ENCODE measurements around the gene NPTXR. TPM values are rescaled to one million over a fixed set of nuclear protein-coding genes. Genes with fewer than 3 reads are reported as not detected.

NPTXR gene
- total RNA-seq, 1 donor from 2014 or later = 0.13 TPM

GRCh38 chr22:38874529-38875222 is 30.8 kb upstream of the NPTXR start:
- ChIA-PET POLR2A (interaction anchor here (0.9 to 1.3 kb wide), 5 partner anchors 67 to 445 kb away, joined by 3 to 5 read pairs (median 4); partner anchors contain the start of gene RPL3), CTCF (interaction anchor here (7.4 kb wide), 1 partner anchor 129 kb away, joined by 132 read pairs; no protein-coding TSS in a partner anchor)
- peak overlapping the region; percentile 56 for H3K27ac Mint-ChIP-seq
- H3K36me3 Mint-ChIP-seq (ENCODE audit: low read depth) = peaks cover 8% of the 10 kb centered on the region
- no peak overlapping the region for H3K4me3 Mint-ChIP-seq
- peaks cover 4% of the 10 kb centered on the region for H3K27me3 Mint-ChIP-seq
- H3K9me3 Mint-ChIP-seq = no peaks in the 10 kb centered on the region
- H3K4me1 Mint-ChIP-seq = peaks cover 37% of the 10 kb centered on the region
- intact Hi-C loops (cut with micrococcal nuclease) = loop anchor here (5.0 to 10.0 kb wide), 3 partner anchors 658 to 1270 kb away; partner anchors contain the start of genes GGA1, PICK1 and RPS19BP1
- TF ChIP-seq CTCF (IDR thresholded peaks at IDR 0.05) = no peak
- DNase-seq (no peak), ATAC-seq (ENCODE audit: low read depth) (no peak)

GRCh38 chr22:38873469-38874411 is 29.9 kb upstream of the NPTXR start:
- peaks cover 9% of the 10 kb centered on the region for H3K36me3 Mint-ChIP-seq (ENCODE audit: low read depth)
- peaks cover 4% of the 10 kb centered on the region for H3K27me3 Mint-ChIP-seq
- no peak for TF ChIP-seq CTCF (IDR thresholded peaks at IDR 0.05)
- H3K4me3 Mint-ChIP-seq = peak overlapping the region; percentile 92
- peak; percentile 14 for ATAC-seq (ENCODE audit: low read depth)
- CTCF ChIA-PET = interaction anchor here (0.6 to 7.4 kb wide), 3 partner anchors 130 to 437 kb away, joined by 3 to 132 read pairs (median 3); no protein-coding TSS in a partner anchor
- POLR2A ChIA-PET = interaction anchor here (0.9 to 1.3 kb wide), 5 partner anchors 68 to 445 kb away, joined by 3 to 5 read pairs (median 4); partner anchors contain the start of gene RPL3
- intact Hi-C loops (cut with micrococcal nuclease) = loop anchor here (2.0 to 10.0 kb wide), 5 partner anchors 279 to 1269 kb away; partner anchors contain the start of genes CBX7, GGA1, PICK1 and RPS19BP1
- H3K9me3 Mint-ChIP-seq = no peaks in the 10 kb centered on the region
- DNase-seq = no peak
- peaks cover 45% of the 10 kb centered on the region for H3K4me1 Mint-ChIP-seq
- peak overlapping the region; percentile 80 for H3K27ac Mint-ChIP-seq

GRCh38 chr22:38872831-38873248 is 29.0 kb upstream of the NPTXR start:
- peaks cover 2% of the 10 kb centered on the region for H3K27me3 Mint-ChIP-seq
- H3K36me3 Mint-ChIP-seq (ENCODE audit: low read depth) = peaks cover 12% of the 10 kb centered on the region
- ATAC-seq (ENCODE audit: low read depth) (no peak), DNase-seq (peak; percentile 43)
- H3K4me1 Mint-ChIP-seq = peaks cover 53% of the 10 kb centered on the region
- H3K9me3 Mint-ChIP-seq = no peaks in the 10 kb centered on the region
- H3K4me3 Mint-ChIP-seq = peak overlapping the region; percentile 92
- peak overlapping the region; percentile 80 for H3K27ac Mint-ChIP-seq
- intact Hi-C loops (cut with micrococcal nuclease) = loop anchor here (1.0 to 10.0 kb wide), 8 partner anchors 68 to 1268 kb away; partner anchors contain the start of genes CBX7, GGA1, PICK1 and RPL3
- no peak for TF ChIP-seq CTCF (IDR thresholded peaks at IDR 0.05)
- ChIA-PET POLR2A (no interaction called here), CTCF (interaction anchor here (1.1 to 7.4 kb wide), 2 partner anchors 131 to 438 kb away, joined by 3 to 132 read pairs; no protein-coding TSS in a partner anchor)

- Mint-ChIP-seq H3K9me3 (no peaks in the 10 kb centered on the region), H3K4me3 (peak within 1 kb of the TSS; percentile 92), H3K4me1 (peaks cover 53% of the 10 kb centered on the region), H3K36me3 (ENCODE audit: low read depth) (peaks cover 16% of the 10 kb centered on the region), H3K27ac (peak within 1 kb of the TSS; percentile 83), H3K27me3 (peaks cover 2% of the 10 kb centered on the region)
- TF ChIP-seq CTCF (IDR thresholded peaks at IDR 0.05) = no peak
- intact Hi-C loops (cut with micrococcal nuclease) = loop anchor here (1.0 to 10.0 kb wide), 8 partner anchors 69 to 1268 kb away; partner anchors contain the start of genes CBX7, GGA1, PICK1 and RPL3
- ATAC-seq (ENCODE audit: low read depth) (peak; percentile 73), DNase-seq (peak; percentile 97)
- POLR2A ChIA-PET = interaction anchor here (0.5 to 3.5 kb wide), 11 partner anchors 28 to 660 kb away, joined by 3 to 27 read pairs (median 3); partner anchors contain the start of genes CBX7, NPTXR, RPL3 and RPS19BP1
- CTCF ChIA-PET = interaction anchor here (1.0 to 7.4 kb wide), 3 partner anchors 132 to 445 kb away, joined by 3 to 132 read pairs (median 4); no protein-coding TSS in a partner anchor
Observed at GRCh38 chr22:38872172-38872830, 28.5 kb upstream of the NPTXR start, which contains the start of gene CBX6. CBX6 (minus strand) TSS chr22:38872216; CDS start chr22:38872190, 26 bp downstream.

All from activated B cell treated with CpG ODN at 0.5 μM for 24 hours (primary cell).